Hair follicle dermal papilla cell (primary cell): ENCODE data around the gene SCIMP. TPM values are rescaled to one million over a fixed set of nuclear protein-coding genes. Genes with fewer than 3 reads are reported as not detected.

Experiments used
- total RNA-seq: library from RNA; depleted of rRNA; stranded (reverse); fragments of >200 nt; gene quantifications from 2 replicates; pipeline ENCODE4 v1.2.3, GENCODE V29; 2012

The SCIMP gene
- total RNA-seq = not detected in 2 replicates

GRCh38 chr17:5234645-5235576, at the start of gene SCIMP:
TSS of gene SCIMP (minus strand) at chr17:5234860. CDS start at chr17:5234755, 105 bp downstream.

GRCh38 chr17:5281814-5282641, 47.4 kb upstream of the SCIMP start, which contains the start of gene RABEP1:
TSS of gene RABEP1 (plus strand) at chr17:5282284. CDS start at chr17:5282487, 203 bp downstream.

GRCh38 chr17:5191541-5192417, 42.9 kb downstream of the SCIMP start, which contains the start of gene ZNF594:
TSS of gene ZNF594 (minus strand) at chr17:5191868. CDS start at chr17:5184256, 7,612 bp downstream.

Other genes starting within 250 kb of the SCIMP start
- gene CAMTA2, start 247.2 kb downstream of the SCIMP start, total RNA-seq = 12.3 and 17.7 TPM in 2 replicates
- 0.32 and 0.85 TPM in 2 replicates for gene INCA1, start 237.3 kb downstream of the SCIMP start, total RNA-seq
- gene KIF1C, start 236.9 kb downstream of the SCIMP start, total RNA-seq = 62.3 and 82.3 TPM in 2 replicates
- 0.32 and 0.36 TPM in 2 replicates for gene SLC52A1, start 199.4 kb downstream of the SCIMP start, total RNA-seq
- 2.7 and 3.1 TPM in 2 replicates for gene ZFP3, start 156.4 kb downstream of the SCIMP start, total RNA-seq
- gene ZNF232, start 123.0 kb downstream of the SCIMP start, total RNA-seq = 4.2 and 4.3 TPM in 2 replicates
- gene USP6, start 118.8 kb downstream of the SCIMP start, total RNA-seq = not detected in 2 replicates
- 7.5 and 9.6 TPM in 2 replicates for gene ZNF594, start 43.0 kb downstream of the SCIMP start, total RNA-seq
- gene RABEP1, start 47.4 kb upstream of the SCIMP start, total RNA-seq = 48.8 and 49.9 TPM in 2 replicates
- 41.4 and 57.3 TPM in 2 replicates for gene NUP88, start 184.8 kb upstream of the SCIMP start, total RNA-seq
- gene RPAIN, start 185.3 kb upstream of the SCIMP start, total RNA-seq = 19.1 and 20.0 TPM in 2 replicates
- gene C1QBP, start 204.3 kb upstream of the SCIMP start, total RNA-seq = 77.1 and 90.7 TPM in 2 replicates
- gene DHX33, start 234.1 kb upstream of the SCIMP start, total RNA-seq = 11.9 and 15.3 TPM in 2 replicates